Stimulated activated naive CD4-positive, alpha-beta T cell treated with Interleukin-2 at 50 U/mL for 16 hours (primary cell): Measurements from ENCODE around the gene TIFAB.
"Not testable (repeated sequence)": the region's sequence is repeated elsewhere in the genome, so short reads cannot be mapped to it uniquely, and the experiment has no call there.

ENCODE experiments used
- DNase-seq: peaks from one replicate; lab custom pipeline; 2025; lab: John Stamatoyannopoulos, UW

The TIFAB gene, protein sequence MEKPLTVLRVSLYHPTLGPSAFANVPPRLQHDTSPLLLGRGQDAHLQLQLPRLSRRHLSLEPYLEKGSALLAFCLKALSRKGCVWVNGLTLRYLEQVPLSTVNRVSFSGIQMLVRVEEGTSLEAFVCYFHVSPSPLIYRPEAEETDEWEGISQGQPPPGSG

DNA sequence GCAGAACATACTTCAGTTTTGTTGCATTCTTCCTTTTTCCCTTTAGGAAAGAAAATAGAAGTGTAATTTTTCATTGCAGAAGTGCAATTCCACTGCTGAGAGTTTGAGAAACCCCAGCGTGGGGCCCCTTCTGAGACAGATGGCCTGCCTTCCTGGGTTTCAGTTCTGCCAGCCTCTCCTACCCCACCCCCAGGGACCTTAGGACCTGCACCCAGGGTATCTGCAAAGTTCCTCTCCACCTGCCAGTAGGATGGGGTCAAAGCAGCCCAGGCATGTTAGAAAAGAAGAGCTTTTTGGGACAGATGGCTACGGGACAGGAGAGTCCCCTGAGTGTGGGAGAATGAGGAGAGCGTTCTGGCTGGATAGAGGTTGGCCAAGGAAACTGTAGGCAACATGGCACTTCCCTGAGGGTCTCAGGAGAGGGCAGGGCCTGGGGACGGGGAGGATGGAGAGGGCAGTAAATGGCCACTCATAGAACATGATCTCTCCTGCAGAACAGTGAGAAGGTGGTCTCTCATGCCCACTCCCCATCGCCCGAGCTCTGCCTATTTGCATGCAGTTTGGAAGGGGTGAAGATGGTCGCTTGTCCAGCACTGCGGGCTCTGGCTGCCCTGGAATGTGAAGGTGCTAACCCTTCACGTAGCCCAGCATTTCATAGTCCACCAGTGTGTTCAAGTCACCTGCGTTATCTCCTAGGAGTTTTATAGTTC is at the start of gene TIFAB:
TSS of gene TIFAB (minus strand) at position 31 of the 710 bp plus-strand sequence. CDS start 2,412 bp downstream, outside the sequence.
- no peak for DNase-seq

- no peak for DNase-seq
These were observed 46.5 kb upstream of the TIFAB start for GRCh38 chr5:135498637-135498995.

DNA sequence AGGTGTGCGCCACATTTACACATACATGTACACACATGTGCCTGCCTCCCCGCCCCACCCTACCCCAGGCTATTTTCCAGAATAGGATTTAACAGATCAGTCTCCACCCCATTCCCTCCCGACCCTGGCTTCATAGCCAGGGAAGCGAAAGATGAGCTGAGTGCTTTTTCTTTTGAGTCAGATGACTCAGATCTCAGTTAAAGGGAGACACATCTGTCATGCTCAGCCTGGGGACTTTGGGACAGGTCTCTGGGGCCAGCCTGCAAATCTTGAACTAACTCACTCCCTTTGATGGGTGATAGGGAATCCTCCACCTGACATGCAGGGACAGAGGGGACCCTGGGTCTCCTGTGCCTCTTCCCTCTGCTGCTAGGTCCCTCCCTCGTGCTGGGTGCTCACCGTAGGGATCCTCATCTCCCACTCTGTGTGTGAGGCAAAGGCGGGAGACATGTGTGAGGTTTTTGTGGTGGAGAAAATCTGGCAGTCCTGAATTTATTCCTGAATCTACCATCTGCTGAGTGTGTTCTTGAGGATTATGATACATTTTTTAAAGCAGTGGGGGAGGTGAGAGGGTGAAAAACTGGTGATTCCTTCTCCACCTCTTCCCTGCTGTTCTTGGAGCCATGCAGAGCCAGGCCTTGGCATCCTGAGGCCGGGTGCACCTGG is 46.0 kb upstream of the TIFAB start:
- no peak for DNase-seq

DNA sequence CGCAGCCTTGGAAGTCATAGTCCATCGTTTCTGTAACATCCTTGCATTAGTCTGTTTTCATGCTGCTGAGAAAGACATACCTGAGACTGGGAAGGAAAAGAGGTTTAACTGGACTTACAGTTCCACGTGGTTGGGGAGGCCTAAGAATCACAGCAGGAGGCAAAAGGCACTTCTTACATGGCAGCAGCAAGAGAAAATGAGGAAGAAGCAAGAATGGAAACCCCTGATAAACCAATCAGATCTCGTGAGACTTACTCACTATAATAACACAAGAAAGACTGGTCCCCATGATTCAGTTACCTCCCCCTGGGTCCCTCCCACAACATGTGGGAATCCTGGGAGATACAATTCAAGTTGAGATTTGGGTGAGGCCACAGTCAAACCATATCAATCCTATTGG is 43.4 kb upstream of the TIFAB start:
- DNase-seq, result not testable (repeated sequence)

DNA sequence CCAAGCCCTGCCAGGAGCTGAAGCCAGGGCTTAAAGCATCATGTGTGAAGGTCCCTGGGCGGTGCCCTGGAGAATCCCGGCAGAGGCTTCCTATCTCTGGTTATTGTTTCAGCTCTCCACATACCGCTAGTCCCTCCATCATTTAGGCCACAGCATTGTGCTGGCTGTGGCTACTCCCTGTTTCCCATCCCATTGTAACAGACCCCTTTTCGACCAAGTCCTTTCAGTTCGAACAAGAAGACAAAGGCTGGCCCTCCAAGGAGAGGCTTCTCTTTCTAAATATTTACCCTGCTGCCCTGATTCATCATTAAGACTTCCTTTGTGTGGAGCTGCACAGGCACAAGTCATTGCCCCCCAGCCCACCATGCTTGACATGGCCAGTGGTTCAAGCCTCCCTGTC is 42.0 kb upstream of the TIFAB start:
- no peak for DNase-seq

GRCh38 chr5:135493406-135494180 is 41.4 kb upstream of the TIFAB start:
- DNase-seq, result no peak

GRCh38 chr5:135492319-135492626 is 40.1 kb upstream of the TIFAB start:
- DNase-seq, result no peak

- no peak for DNase-seq
These were observed 39.6 kb upstream of the TIFAB start for GRCh38 chr5:135491552-135492318.

- DNase-seq, result no peak
These were observed 38.9 kb upstream of the TIFAB start for GRCh38 chr5:135491038-135491551.

DNA sequence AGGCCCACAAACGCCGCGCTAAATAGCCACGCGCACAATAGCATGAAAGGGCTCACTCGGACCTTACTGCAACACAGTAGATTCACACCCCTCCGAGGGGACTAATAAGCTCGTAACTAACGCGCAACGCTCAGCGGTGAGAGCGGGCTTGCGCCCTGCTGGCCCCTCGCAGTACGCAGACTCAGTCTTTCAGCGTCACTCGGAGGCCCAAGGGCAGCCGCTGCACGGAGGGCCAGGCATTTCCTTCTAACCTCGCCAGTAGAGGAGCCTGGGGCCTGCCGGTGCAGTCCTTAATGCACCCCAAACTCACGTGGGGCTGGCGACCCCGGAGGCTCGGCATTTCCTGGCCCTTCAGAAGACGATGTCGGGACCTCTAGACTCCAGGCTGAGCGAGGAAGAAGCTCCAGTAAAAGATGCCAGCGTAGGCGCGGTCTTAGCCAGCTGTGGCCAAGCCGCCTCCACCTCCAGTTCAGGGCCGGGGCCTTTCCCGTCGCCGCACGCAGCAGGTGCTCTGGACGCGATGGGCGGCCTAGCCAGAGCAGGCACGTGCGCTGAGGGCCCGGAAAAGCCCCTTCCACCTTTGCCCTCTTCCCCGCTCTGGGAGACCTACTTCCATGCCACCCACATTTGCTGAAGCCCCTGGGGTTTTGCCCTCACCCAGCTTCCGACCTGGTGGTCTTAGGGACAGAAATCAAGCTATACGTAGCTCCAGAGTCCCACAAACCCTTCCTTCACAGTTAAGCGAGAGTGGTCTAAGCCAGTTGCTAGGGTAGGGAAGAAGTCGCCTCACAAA is 38.3 kb upstream of the TIFAB start:
- no peak for DNase-seq

DNA sequence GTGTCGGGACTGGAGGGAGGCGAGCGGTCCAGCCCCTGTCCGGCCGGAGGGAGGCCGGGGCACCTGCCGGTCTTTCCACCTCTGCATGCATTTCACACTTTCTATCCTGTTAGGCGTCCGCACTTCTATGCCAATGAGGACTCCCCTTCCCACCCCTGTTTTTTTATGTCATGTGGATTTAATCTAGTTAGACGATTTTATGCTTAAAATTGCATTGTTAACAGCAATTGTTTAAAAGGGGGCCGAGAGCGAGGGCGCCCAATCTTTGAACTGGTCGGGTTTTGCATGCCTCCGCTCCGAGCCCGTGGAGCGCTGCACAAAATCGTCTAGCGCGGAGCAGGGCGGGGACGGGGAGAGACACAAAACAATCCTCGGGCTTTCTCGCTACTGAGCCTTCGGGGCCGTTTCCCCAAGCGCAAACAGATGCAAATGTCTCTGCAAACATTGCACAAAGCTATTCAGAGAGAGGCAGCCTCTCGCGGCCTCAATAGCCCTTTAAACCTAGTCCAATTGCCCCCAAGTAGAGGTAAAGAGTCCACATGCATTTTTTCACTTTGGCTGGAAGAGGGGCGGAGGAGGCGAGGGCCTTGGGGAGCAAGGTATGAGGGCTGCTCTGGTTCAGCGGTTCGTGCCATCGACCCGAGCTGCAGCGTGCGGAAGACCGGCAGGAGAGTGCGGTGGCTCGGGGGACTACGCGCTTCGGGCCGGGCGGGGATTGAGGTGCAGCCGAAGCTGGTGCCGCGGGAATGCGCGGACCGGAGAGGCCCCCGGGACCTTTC is 37.5 kb upstream of the TIFAB start:
- no peak for DNase-seq

DNA sequence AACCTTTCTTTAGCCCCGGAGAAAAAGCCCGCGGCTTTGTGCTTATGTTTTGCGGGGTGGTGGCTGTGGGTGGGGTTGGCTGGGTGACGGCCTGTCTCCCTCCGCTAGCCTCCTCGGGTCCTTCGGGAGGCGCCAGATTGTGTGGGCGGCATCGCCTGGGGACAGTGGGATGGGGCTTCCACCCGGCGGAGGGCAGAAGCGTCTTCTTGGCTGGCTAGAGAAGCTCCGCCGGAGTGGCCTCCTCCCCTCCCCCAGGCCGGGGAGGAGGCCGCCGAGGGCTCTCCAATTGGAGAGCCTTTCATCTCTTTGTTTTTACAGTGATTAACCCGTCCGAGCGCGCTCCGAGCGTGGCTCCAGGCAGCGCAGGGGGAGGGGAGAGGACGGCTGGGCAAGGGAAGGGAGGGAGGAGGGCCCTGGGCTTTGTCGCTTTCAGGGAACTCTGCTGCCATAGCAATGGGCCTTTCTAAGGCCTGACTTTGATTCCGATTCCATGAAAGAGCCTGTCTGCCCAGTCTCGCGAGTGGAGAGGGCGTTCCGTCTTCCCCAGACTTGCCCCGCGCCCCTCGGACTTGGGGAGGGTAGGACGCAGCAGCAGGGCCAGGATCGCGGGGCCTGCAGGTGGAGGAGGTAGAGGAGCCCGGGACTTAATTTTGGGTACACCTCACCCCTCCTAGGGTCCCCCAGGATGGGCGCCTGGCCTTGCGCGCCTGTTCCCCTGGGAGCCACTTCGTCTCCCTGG is 36.7 kb upstream of the TIFAB start:
- DNase-seq, result no peak

GRCh38 chr5:135487839-135488514 is 35.8 kb upstream of the TIFAB start:
- DNase-seq, result no peak

DNA sequence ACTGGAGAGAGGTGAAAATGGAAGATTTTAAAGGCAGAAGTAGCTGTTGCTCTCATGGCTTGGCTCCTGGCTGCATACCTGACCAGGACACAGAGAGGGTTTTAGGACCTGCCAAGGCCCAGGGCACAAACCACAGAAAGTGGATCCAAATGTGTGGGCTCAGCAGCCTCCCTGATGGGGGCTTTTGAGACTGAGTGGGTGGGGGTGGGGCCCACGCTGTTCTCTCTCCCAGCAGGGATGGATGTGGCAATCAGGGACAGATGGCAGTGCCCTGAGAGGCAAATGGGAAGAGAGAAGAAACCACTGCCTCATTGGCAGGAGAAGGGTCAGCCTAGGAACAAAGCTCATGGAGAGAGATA is 34.9 kb upstream of the TIFAB start:
- DNase-seq, result no peak

GRCh38 chr5:135486131-135487036 is 34.2 kb upstream of the TIFAB start:
- no peak for DNase-seq

GRCh38 chr5:135484674-135485086 is 32.5 kb upstream of the TIFAB start:
- DNase-seq, result no peak

GRCh38 chr5:135483254-135483653 is 31.1 kb upstream of the TIFAB start:
- no peak for DNase-seq

DNA sequence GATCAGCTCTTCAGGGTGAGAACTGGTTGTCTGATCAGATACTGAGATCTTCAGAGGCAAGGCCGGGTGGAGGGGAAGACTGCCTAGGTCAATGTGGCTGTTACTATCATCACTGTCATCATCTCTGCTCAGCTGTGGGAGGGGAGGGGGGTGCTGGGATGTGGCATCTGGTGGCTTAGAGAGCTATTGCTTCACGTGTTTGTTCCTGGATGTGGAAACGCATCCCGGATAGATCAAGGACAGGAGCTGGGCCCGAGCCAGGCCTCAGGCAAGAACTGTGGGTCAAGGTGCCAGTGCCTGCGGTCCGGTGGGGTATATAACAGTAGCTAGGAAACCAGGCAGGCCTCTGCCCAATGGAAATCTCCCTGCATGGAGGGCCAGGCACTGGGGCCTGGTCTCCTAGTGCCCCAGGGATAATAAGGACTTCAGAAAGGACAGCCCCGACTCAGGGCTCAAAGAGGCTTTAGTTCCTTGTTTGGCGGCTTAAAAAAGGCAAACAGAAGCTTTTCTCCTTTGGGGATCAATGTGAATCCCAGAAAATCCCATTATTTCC is 30.3 kb upstream of the TIFAB start:
- no peak for DNase-seq
